Measurements from ENCODE around the gene EXOC6.

DNA sequence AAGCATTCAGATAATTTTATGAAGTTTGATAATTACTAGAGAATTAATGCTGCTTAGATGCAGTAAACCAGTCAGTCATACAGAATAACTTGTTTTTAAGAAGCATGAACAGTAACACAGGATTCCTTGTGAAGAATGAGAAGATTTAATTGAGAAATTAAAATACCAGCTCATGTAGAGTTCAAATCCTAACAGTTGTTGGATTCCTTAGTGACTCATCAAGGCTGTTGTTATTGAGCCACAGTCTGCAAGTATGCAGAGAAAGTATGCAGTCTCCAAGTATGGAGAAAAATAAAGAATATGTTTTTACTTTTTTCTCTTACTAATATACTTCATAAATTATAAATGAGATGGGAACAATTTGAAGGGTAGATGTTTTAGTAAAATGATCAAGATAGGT, 182.1 kb downstream of the EXOC6 start:
- TF ChIP-seq CTCF (IDR thresholded peaks at IDR 0.05) (no peak), POLR2AphosphoS5 (IDR thresholded peaks at IDR 0.05) (peak; percentile 31)
